ENCODE measurements around the gene GCKR. TPM values are rescaled to one million over a fixed set of nuclear protein-coding genes. Genes with fewer than 3 reads are reported as not detected.
"Not testable (repeated sequence)": the region's sequence is repeated elsewhere in the genome, so short reads cannot be mapped to it uniquely, and the experiment has no call there.

GCKR gene
- total RNA-seq, 3 donors from 2014 or later = 0.29 TPM; not detected in 2

- ATAC-seq = no peak
- TF ChIP-seq, protein P1, sequence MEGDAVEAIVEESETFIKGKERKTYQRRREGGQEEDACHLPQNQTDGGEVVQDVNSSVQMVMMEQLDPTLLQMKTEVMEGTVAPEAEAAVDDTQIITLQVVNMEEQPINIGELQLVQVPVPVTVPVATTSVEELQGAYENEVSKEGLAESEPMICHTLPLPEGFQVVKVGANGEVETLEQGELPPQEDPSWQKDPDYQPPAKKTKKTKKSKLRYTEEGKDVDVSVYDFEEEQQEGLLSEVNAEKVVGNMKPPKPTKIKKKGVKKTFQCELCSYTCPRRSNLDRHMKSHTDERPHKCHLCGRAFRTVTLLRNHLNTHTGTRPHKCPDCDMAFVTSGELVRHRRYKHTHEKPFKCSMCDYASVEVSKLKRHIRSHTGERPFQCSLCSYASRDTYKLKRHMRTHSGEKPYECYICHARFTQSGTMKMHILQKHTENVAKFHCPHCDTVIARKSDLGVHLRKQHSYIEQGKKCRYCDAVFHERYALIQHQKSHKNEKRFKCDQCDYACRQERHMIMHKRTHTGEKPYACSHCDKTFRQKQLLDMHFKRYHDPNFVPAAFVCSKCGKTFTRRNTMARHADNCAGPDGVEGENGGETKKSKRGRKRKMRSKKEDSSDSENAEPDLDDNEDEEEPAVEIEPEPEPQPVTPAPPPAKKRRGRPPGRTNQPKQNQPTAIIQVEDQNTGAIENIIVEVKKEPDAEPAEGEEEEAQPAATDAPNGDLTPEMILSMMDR (IDR thresholded peaks at IDR 0.05) = no peak
- intact Hi-C loops (cut with DNase I, micrococcal nuclease) = no loop called here
These were observed 52.7 kb downstream of the GCKR start for GRCh38 chr2:27549303-27549702.

DNA sequence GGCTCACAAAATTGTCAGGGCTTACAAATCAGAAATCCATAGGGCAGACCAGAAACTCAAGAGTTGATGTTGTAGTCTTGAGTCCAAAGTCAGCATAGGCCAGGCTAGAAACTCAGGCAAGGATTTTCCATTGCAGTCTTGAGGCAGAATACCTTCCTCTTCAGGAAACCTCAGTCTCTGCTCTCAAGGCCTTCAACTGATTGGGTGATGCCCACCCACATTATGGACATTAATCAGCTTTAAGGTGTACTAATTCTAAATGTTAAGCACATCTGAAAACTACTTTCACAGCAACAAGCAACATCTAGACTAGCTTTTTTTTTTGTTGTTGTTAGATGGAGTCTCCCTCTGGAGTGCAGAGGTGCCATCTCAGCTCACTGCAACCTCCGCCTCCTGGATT is 54.9 kb downstream of the GCKR start:
- Histone ChIP-seq H3K36me3 (ENCODE audit: low read depth) (no peaks in the 10 kb centered on the region), H3K4me3 (no peak overlapping the region), H3K9me3 (no peaks in the 10 kb centered on the region), H3K4me1 (ENCODE audit: low read depth) (no peaks in the 10 kb centered on the region)
- ATAC-seq (no peak), DNase-seq (no peak)
- TF ChIP-seq, protein P1 (IDR thresholded peaks at IDR 0.05) = no peak
- intact Hi-C loops (cut with DNase I, micrococcal nuclease) = no loop called here

More at GRCh38 chr2:27549303-27549702, 52.7 kb downstream of the GCKR start:
- Histone ChIP-seq H3K36me3 (ENCODE audit: low read depth) (no peaks in the 10 kb centered on the region), H3K4me3 (no peak overlapping the region), H3K9me3 (no peaks in the 10 kb centered on the region), H3K4me1 (ENCODE audit: low read depth) (no peaks in the 10 kb centered on the region)
- DNase-seq = no peak

DNA sequence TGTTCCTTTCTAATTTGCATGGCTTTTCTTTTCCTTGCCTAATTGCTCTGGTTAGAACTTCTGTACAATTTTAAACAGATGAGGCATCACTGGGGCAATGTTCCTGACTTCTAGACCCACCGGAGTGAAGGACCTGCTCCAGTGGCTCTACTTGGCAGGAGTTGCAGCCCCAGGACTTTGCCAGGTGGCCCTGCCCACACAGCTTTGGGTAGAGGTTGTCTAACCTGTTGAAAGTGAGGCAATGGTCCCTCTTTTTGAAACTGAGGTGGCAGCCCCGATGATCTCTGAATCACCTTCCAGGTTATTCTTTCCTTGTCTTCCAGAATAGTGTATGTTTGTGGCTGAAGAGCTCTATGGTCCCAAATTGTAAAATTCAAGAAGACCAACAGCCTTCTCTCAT is 56.3 kb downstream of the GCKR start:
- H3K9me3 ChIP-seq = no peaks in the 10 kb centered on the region
- no peaks in the 10 kb centered on the region for H3K4me1 ChIP-seq (ENCODE audit: low read depth)
- intact Hi-C loops (cut with DNase I, micrococcal nuclease) = no loop called here
- no peak overlapping the region for H3K4me3 ChIP-seq
- no peaks in the 10 kb centered on the region for H3K36me3 ChIP-seq (ENCODE audit: low read depth)
- DNase-seq (no peak), ATAC-seq (no peak)
- TF ChIP-seq, protein P1 (IDR thresholded peaks at IDR 0.05) = no peak

DNA sequence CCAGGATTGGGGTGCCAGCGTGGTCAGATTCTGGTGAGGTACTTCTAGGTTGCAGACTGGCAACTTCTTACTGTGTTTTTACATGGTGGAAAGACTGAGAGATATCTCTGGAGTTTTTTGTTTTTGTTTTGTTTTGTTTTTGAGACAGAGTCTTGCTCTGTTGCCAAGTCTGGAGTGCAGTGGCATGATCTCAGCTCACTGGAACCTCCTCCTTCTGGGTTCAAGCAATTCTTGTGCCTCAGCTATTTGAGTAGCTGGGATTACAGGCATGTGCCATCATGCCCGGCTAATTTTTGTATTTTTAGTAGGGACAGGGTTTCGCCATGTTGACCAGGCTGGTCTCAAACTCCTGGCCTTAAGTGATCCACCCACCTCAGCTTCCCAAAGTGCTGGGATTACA is 57.8 kb downstream of the GCKR start:
- ATAC-seq; H3K4me1 ChIP-seq (ENCODE audit: low read depth); H3K4me3 ChIP-seq; intact Hi-C loops (cut with DNase I, micrococcal nuclease); H3K9me3 ChIP-seq; H3K36me3 ChIP-seq (ENCODE audit: low read depth); DNase-seq: not testable (repeated sequence)

DNA sequence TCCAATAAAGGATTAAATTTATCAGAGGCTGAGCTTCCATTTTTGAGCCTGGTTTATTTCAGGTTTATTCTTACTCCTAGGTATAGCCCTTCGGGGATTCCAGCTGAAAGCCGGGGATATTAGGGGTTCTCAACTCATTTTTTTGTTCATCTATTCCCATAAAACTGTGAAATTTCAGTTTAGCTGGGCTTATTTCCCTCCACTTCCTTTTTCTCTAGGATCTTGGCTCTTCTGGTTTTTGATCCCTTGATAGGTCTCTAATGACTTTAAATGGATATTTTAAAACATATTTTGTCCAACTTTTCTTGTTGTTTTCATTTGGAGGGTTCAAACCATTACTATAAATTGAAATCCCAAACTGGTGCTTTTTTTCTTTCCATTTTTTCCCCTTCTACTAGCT is 62.6 kb downstream of the GCKR start:
- no peaks in the 10 kb centered on the region for H3K9me3 ChIP-seq
- no peaks in the 10 kb centered on the region for H3K36me3 ChIP-seq (ENCODE audit: low read depth)
- DNase-seq (no peak), ATAC-seq (no peak)
- TF ChIP-seq, protein P1 (IDR thresholded peaks at IDR 0.05) = no peak
- no peaks in the 10 kb centered on the region for H3K4me1 ChIP-seq (ENCODE audit: low read depth)
- H3K4me3 ChIP-seq = no peak overlapping the region
- intact Hi-C loops (cut with DNase I, micrococcal nuclease) = no loop called here

DNA sequence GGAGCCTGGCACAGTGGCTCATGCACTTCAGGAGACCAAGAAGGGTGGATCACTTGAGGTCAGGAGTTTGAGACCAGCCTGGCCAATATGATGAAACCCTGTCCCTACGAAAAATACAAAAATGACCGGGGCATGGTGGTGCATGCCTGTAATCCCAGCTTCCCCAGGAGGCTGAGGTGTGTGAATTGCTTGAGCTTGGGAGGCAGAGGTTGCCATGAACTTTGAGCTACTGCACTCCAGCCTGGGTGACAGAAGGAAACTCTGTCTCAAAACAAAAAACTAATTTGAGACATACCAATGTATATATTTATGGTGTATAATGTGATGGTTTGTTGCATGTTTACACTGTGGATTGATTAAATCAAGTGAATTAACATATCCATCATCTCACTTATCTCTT is 64.4 kb downstream of the GCKR start:
- intact Hi-C loops (cut with DNase I, micrococcal nuclease) = no loop called here
- Histone ChIP-seq H3K36me3 (ENCODE audit: low read depth) (no peaks in the 10 kb centered on the region), H3K9me3 (no peaks in the 10 kb centered on the region), H3K4me3 (no peak overlapping the region), H3K4me1 (ENCODE audit: low read depth) (no peaks in the 10 kb centered on the region)
- no peak for ATAC-seq
- no peak for DNase-seq
- TF ChIP-seq, protein P1 (IDR thresholded peaks at IDR 0.05) = no peak

Measured in mucosa of descending colon (tissue), 3 donors.